ENCODE results near the gene NBPF12.
"Not testable (repeated sequence)": the region's sequence is repeated elsewhere in the genome, so short reads cannot be mapped to it uniquely, and the experiment has no call there.

The NBPF12 gene, protein sequence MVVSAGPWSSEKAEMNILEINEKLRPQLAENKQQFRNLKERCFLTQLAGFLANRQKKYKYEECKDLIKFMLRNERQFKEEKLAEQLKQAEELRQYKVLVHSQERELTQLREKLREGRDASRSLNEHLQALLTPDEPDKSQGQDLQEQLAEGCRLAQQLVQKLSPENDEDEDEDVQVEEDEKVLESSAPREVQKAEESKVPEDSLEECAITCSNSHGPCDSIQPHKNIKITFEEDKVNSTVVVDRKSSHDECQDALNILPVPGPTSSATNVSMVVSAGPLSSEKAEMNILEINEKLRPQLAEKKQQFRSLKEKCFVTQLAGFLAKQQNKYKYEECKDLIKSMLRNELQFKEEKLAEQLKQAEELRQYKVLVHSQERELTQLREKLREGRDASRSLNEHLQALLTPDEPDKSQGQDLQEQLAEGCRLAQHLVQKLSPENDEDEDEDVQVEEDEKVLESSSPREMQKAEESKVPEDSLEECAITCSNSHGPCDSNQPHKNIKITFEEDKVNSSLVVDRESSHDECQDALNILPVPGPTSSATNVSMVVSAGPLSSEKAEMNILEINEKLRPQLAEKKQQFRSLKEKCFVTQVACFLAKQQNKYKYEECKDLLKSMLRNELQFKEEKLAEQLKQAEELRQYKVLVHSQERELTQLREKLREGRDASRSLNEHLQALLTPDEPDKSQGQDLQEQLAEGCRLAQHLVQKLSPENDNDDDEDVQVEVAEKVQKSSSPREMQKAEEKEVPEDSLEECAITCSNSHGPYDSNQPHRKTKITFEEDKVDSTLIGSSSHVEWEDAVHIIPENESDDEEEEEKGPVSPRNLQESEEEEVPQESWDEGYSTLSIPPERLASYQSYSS (N-terminal part only)

DNA sequence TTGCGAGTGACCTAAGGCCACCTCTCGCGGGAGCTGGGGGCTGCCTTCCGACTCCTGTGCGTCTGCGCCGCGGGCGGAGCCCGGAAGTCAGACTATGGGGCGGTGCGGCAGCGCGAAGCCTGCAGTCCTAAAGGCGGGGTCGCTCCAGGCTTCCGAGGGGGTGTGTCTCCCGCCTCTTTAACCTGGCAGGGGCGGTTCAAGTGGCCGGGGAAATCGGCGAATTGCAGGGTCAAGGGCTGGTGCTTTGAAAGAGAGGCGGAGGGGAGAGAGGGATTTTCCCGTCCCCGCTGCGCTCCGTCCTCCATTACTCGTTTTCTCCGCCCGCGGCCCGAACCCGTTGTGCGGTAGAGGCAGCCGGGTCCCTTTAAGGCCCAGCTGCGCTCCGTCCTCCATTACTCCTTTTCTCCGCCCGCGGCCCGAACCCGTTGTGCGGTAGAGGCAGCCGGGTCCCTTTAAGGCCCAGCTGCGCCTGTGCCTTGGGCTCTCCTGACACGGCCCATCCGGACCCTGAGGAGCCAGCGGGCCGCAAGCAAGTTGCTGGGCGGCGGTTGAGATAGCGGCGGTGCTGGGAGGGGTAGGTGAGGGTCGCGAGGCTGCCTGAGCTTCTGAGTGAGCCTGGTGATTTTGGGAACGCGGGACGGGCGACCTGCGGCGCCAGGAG, at the start of gene NBPF12:
Gene NBPF12 (plus strand): TSS at position 83 of the 661 bp plus-strand sequence. CDS start 21,820 bp downstream, outside the sequence.
- in situ Hi-C loops (cut with MboI; ENCODE audit: low sequenced_read_pairs), result not testable (repeated sequence)

DNA sequence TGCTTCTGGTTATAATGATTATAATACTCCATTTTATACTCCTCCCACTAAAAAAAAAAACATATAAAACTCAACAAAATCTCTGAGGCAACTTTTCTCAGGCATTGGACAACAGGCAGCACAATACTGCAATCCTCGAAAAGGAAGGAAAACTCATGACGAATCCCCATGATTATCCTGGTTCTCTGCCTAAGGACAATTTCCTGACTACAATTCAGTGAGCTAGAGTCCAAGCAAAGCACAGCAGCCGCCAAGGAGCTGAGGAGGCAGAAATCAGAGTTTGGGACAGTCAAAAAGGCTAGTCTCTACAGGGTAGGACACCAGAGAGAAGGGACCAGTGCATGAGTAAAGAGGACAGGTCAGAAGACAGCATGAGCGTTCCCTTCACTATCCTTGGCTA, 46.8 kb upstream of the NBPF12 start:
- in situ Hi-C loops (cut with MboI; ENCODE audit: low sequenced_read_pairs), result not testable (repeated sequence)

DNA sequence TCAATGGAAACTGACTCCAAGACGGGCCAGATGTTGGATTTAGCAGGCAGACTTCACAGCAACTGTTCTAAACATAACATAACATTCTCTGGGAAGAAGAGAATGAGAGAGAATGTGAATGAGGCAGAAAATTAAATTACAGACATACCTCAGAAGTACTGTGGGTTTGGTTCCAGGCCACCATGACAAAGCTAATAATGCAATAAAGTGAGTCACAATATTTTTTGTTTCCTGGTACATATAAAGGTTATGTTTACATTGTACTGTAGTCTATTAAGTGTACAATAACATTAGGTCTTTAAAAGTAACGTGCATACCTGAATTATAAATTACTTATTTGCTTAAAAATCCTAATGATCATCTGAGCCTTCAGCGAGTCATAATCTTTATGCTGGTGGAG, 45.8 kb upstream of the NBPF12 start:
- in situ Hi-C loops (cut with MboI; ENCODE audit: low sequenced_read_pairs), result not testable (repeated sequence)

DNA sequence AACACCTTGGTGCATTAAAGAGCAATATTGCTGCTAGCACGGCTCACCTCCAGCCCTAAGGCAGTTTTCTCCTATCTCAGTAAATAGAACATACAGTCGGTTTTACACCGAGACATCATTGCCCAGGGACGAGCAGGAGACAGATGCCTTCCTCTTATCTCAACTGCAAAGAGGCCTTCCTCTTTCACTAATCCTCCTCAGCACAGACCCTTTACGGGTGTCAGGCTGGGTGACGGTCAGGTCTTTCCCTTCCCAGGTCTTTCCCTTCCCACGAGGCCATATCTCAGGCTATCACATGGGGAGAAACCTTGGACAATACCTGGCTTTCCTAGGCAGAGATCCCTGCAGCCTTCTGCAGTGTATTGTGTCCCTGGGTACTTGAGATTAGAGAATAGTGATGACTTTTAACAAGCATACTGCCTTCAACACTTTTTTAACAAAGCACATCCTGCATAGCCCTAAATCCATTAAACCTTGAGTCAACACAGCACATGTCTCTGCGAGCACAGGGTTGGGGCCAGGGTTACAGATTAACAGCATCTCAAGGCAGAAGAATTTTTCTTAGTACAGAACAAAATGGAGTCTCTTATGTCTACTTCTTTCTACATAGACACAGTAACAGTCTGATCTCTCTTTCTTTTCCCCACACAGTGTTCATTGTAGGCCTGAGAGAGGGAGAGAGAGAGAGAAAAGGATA, 30.4 kb upstream of the NBPF12 start:
- in situ Hi-C loops (cut with MboI; ENCODE audit: low sequenced_read_pairs), result not testable (repeated sequence)

DNA sequence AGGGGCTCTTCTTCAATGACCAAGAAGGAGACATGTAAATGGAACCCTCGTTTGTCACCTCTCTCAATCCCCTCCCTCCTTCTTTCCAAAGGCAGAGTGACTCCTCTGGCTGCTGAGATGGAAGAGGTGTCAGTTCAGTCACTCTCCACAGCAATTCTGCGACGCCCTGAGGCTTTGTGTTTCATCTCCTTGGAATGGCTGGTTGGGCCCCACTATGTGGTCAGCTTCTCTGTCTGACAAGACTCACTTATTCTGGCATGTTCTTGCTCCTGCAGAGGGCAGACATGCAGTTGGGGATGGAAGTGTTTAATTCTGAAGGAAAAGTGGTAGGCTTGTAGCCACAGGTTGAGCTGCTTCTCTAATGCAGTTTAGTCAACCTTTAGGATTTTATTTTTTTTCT, 25.1 kb upstream of the NBPF12 start:
- in situ Hi-C loops (cut with MboI; ENCODE audit: low sequenced_read_pairs), result not testable (repeated sequence)

DNA sequence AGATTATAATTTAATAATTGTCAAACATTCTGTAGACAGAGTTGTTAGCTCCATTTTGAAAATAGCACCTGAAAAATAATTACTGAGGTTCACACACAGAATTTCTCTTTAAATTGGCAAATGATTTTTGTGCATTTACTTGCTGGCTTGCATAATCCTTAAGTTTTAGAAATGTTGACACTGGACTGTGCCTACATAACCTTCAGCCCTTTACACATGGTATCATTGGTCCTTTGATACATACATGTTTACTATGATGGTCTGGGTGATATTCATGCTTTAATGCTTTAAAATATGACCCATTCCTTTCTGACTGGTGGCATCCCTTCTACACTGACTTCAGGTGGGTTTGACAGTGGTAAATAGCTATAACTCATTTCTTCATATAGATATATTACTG, 17.3 kb upstream of the NBPF12 start:
- in situ Hi-C loops (cut with MboI; ENCODE audit: low sequenced_read_pairs), result not testable (repeated sequence)

DNA sequence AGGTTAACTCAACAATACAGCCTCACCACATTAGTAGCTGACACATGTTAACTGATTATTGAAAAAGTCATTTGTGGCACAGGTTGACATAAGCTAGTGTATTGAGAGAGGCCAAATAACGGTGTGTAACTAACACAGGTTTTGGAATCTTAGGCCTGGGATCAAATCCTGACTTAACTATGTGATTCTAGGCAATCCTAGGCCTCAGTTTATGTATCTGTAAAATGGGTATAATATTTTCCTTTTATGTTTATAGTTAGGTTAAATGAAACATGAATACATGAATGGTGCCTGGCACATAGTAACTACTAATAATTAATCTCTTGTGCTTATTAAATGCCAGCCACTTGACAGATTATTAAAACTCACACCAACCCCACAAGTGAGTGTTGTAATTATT, 15.5 kb upstream of the NBPF12 start:
- in situ Hi-C loops (cut with MboI; ENCODE audit: low sequenced_read_pairs), result not testable (repeated sequence)

DNA sequence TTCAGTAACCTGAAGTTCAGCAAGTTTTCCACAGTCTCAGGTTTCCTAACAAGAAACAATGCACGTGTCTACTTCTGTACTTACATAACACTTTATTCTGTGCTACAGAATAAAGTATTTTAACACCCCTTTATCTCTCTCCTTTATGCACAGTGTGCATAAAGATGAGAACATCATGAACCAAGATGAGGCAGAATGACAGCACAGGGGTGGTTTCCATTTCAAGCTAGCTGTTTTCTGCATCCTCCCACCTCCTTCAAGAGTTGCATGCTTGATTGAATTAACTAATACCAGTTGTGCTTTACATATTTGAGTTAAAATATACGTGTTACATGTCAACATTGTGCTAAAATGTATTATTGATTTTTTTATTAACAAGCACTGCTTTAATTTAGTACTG, 14.0 kb upstream of the NBPF12 start:
- in situ Hi-C loops (cut with MboI; ENCODE audit: low sequenced_read_pairs), result not testable (repeated sequence)

DNA sequence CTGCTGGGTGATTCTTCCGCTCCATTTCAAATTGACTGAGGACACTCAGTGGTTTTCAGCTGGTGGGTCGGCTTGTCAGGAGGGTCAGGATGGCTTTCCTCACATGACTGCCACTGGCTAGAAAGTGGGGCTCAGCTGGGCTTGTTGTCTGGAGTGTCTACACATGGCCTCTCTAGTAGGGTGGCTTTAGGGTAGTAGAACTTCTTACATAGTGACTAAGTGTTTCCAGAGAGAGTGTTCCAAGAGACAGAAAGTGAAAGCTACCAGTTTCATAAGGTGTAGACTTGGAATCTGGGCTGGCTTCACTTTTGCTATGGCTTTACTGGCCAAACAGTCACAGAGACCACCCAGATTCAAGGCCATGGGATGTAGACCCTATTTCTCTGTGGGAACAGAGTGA, 11.7 kb upstream of the NBPF12 start:
- in situ Hi-C loops (cut with MboI; ENCODE audit: low sequenced_read_pairs), result not testable (repeated sequence)

DNA sequence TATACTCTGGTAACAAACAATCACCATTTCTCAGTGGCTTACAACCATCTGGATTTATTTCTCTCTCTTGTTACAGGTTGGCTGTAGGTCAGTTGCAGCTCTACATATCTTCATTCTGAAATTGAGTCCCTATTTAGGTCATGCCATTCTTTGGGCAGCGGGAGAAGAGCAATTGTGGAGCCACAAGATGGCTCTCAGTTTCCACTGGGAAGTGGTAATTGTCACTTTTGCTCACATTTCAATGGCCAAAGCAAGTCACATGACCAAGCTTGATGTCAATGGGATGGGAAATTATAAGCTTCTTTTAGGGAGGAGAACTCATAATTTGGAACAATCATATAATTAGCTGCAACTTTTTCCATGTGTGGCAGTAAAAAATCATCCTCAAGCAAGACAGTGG, 7.9 kb upstream of the NBPF12 start:
- in situ Hi-C loops (cut with MboI; ENCODE audit: low sequenced_read_pairs), result not testable (repeated sequence)

DNA sequence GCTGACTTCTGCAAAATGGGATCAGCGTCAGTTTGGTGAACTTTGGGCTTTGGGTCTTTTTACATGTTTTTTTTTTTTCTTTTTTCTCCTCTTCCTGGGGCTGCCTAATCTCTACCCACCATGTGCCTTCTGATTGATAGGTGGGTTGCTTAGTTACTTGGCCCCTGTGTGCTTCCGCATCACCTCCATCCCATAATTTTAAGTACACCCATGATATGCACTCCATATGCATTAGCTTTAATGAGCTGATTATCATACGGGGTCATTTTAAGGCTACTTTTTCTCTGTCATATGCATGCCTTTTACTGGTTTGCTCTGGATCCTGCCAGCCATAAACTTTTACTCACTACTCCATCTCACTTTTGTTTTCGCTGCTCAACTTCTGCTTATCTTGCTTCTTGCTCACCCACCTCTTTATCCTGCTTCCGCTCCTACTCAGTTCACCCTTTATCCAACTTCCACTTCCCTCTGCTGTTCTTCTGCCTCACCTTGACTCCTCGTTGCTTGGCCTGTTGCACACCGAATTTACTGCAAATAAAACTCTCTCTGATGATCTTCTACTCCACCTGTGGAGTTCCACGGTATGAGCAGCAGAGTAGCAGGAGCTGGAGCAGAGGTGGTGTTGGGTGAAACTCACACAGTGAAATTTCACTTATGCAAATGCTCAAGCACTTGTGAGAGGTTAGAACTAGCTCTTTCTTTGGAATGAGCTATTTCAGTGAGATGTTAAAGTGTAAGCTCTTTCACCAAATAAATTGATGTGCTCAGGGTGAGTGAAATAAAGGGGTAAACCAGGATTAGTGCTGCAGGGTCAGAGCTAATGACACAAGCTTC, 3.5 kb upstream of the NBPF12 start:
- in situ Hi-C loops (cut with MboI; ENCODE audit: low sequenced_read_pairs), result not testable (repeated sequence)

DNA sequence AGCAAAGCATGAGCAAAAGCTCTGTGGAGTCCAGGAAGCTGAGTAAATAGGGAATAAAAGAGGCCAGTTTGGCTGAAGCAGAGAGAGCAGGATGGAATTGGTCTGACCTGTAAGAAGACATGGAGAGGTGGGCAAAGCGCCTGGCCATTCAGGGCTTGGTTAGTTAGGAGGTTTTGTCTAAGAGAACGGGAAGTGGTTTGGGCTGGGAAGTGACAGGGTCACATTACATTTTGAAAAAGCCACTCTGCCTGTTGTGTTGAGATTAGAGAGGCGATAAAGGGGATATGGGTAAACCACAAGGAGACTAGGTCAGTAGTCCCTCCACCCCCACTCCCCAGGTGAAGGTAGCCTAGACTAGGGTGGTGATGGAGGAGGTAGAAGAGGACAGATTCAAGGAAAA, 662 bp upstream of the NBPF12 start:
- in situ Hi-C loops (cut with MboI; ENCODE audit: low sequenced_read_pairs), result not testable (repeated sequence)

DNA sequence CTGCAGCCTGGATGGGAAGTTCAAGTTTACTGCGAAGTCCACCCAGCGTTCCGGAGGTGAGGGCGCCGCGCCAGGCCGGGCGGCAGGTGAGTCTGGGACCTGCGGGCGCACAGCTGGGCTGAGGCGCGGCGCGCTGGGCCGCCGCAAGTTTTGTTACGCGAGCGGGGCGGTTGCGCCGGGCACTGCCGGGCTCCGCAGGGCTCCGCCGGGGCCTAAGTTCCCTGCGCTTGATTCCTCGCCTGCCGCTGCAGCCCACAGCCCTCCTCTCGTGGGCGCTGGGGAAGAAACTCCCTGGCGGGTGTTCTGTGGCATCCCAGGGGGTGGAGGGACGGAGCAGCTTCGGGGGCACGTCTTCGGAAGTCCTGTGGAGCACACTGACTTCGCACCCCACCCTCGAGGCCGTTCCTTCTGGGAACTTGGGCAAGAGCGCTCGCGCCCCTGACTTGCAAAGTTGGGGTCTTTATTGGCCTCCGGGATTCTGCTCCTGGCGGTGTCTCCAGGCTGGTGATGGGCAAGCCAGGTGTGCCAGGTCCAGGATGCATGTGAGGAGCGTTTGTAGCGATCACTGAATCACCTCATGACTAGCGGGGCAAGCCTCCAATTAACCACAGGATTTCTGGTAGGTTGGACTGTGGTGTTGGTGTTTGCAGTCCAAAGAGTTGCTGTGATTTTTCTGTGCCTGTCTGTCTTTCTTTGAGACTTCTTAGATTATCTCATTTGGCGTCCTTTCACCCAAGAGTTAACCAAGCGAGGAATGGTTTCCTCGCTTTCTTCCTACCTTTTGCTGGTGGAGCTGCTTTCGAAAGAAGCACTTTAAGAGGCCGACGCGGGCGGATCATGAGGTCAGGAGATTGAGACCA, 1.0 kb downstream of the NBPF12 start:
- in situ Hi-C loops (cut with MboI; ENCODE audit: low sequenced_read_pairs), result not testable (repeated sequence)

DNA sequence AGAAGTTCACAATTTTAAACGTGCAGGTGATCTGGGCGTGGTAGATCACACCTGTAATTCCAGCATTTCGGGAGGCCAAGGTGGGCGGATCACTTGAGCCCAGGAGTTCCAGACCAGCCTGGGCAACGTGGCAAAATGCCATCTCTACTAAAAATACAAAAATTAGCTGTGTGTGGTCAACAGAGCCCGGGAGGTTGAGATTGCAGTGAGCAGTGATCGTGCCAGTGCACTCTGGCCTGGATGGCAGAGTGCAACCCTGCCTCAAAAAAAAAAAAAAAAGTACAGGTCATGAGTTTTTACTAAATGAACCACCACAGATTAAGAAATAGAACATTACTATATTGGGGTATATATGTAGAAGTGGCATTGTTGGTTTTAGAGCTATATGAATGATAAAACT, 2.2 kb downstream of the NBPF12 start:
- in situ Hi-C loops (cut with MboI; ENCODE audit: low sequenced_read_pairs), result not testable (repeated sequence)

DNA sequence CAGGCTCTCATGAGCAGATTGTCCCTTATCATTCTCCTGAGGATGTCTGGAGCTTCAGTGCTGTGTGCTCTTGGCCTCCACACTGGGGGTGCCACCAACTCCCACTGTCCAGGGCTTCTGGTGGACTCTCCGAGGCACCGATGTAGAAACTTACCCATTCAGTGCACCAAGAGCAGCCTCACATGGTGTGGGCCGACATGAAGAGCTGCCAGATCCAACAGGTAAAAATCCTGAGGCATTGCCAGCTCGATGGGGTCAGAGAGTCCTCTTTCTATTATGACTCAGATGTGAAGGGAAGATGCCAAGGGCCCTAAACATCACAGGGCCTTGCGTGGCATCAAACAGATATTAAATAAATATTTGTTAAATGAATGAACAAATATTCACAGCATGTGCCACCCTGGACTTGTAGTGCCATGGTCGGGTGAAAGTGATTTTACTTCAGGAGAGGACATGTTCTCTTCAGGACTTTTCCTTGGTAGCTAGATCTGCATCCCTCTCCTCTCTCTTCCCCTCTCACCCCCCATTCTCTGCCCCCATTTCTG, 5.3 kb downstream of the NBPF12 start:
- in situ Hi-C loops (cut with MboI; ENCODE audit: low sequenced_read_pairs), result not testable (repeated sequence)

DNA sequence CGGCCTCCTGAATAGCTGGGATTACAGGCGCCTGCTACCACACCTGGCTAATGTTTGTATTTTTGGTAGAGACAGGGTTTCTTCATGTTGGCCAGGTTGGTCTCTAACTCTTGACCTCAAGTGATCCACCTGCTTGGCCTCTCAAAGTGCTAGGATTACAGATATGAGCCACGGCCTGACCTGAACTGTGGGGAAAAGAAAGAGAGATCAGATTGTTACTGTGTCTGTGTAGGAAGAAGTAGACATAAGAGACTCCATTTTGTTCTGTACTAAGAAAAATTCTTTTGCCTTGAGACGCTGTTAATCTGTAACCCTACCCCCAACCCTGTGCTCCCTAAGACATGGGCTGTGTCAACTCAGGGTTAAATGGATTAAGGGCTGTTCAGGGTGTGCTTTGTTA, 10.0 kb downstream of the NBPF12 start:
- in situ Hi-C loops (cut with MboI; ENCODE audit: low sequenced_read_pairs), result not testable (repeated sequence)

DNA sequence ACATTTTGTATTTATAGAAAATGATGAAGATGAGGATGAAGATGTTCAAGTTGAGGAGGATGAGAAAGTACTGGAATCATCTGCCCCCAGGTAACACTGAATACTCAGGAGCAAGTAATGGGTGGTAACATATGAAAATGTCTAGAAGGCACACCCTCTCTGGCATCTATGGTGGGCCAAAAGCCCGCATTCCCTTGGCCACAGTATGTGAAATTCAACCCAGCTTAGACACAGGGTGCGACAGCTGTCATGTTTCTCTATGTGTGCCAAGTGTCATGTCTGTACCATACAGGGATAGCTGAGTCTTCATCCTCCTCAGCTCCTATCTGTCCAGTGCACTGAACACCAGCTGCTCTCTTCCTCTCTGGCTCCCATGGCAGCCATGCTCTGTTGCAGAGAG, 26.2 kb downstream of the NBPF12 start:
- in situ Hi-C loops (cut with MboI; ENCODE audit: low sequenced_read_pairs), result not testable (repeated sequence)

DNA sequence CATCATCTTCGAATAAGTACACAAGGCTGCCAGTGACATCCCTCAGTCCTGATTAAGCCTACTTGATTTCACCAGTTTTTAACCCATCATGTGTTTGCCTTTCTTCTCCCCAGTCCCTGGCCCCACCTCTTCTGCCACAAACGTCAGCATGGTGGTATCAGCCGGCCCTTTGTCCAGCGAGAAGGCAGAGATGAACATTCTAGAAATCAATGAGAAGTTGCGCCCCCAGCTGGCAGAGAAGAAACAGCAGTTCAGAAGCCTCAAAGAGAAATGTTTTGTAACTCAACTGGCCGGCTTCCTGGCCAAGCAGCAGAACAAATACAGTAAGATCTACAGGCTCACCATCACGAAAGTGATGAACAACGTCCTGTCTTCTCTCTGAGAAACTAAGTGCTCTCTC, 28.2 kb downstream of the NBPF12 start:
- in situ Hi-C loops (cut with MboI; ENCODE audit: low sequenced_read_pairs), result not testable (repeated sequence)

DNA sequence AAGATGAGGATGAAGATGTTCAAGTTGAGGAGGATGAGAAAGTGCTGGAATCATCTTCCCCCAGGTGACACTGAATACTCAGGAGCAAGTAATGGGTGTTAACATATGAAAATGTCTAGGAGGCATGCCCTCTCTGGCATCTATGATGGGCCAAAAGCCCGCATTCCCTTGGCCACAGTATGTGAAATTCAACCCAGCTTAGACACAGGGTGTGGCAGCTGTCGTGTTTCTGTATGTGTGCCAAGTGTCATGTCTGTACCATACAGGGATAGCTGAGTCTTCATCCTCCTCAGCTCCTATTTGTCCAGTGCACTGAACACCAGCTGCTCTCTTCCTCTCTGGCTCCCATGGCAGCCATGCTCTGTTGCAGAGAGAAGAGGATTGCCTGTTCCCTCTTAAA, 32.5 kb downstream of the NBPF12 start:
- in situ Hi-C loops (cut with MboI; ENCODE audit: low sequenced_read_pairs), result not testable (repeated sequence)
